Neural progenitor cell (in vitro differentiated cells): ENCODE measurements around the gene ROR2. TPM values are rescaled to one million over a fixed set of nuclear protein-coding genes. Genes with fewer than 3 reads are reported as not detected.

Source experiments
- DNase-seq: peaks from one replicate; pipeline ENCODE4 v3.0.0-alpha.2; 2016; ENCODE audit warnings: low spot score
- H2AFZ ChIP-seq: fragments of 200-600 bp; sonication (generic); replicated peaks from 2 replicates; pipeline ENCODE4 v1.6.1; 2016; ENCODE audit warnings: antibody characterized with exemption
- H3F3A ChIP-seq: fragments of 200-600 bp; sonication (generic); 2 replicates; pipeline ENCODE4 v1.6.1; 2016; ENCODE audit warnings: antibody characterized with exemption, low read depth
- H3K27ac ChIP-seq: fragments of 200-600 bp; sonication (generic); 2 replicates; pipeline ENCODE4 v1.5.1; 2016; ENCODE audit warnings: mild to moderate bottlenecking
- H3K27me3 ChIP-seq: fragments of 200-600 bp; sonication (generic); 2 replicates; pipeline ENCODE4 v1.6.1; 2016; ENCODE audit warnings: mild to moderate bottlenecking, moderate library complexity
- H3K36me3 ChIP-seq: fragments of 200-600 bp; sonication (generic); 2 replicates; pipeline ENCODE4 v1.5.1; 2016
- H3K4me1 ChIP-seq: fragments of 200-600 bp; sonication (generic); 2 replicates; pipeline ENCODE4 v1.6.1; 2016; ENCODE audit warnings: mixed run types
- H3K4me2 ChIP-seq: fragments of 200-600 bp; sonication (generic); 2 replicates; pipeline ENCODE4 v1.6.1; 2016
- H3K4me3 ChIP-seq: fragments of 200-600 bp; sonication (generic); 2 replicates; pipeline ENCODE4 v1.5.1; 2016
- H3K79me2 ChIP-seq: fragments of 200-600 bp; sonication (generic); 2 replicates; pipeline ENCODE4 v1.6.1; 2016; ENCODE audit warnings: low read depth
- H3K9ac ChIP-seq: fragments of 200-600 bp; sonication (generic); 2 replicates; pipeline ENCODE4 v1.6.1; 2016
- H3K9me3 ChIP-seq: fragments of 200-600 bp; sonication (generic); 2 replicates; pipeline ENCODE4 v1.5.1; 2016; ENCODE audit warnings: low read depth
- H4K20me1 ChIP-seq: fragments of 200-600 bp; sonication (generic); 2 replicates; pipeline ENCODE4 v1.6.1; 2016; ENCODE audit warnings: low read depth
- H3K27ac Mint-ChIP-seq: 3 replicates; pipeline ENCODE4 v1.8.0; 2021; ENCODE audit warnings: mixed read lengths
- H3K27me3 Mint-ChIP-seq: 2 replicates; pipeline ENCODE4 v1.8.0; 2022; ENCODE audit warnings: low read depth, mild to moderate bottlenecking, inconsistent platforms, moderate library complexity, mixed read lengths; ENCODE audit not compliant: insufficient read depth
- H3K36me3 Mint-ChIP-seq: 3 replicates; pipeline ENCODE4 v1.8.0; 2021; ENCODE audit warnings: mixed read lengths
- H3K4me1 Mint-ChIP-seq: 3 replicates; pipeline ENCODE4 v1.8.0; 2021; ENCODE audit warnings: mixed read lengths
- H3K4me3 Mint-ChIP-seq: 3 replicates; pipeline ENCODE4 v1.8.0; 2021; ENCODE audit warnings: mild to moderate bottlenecking, moderate library complexity, mixed read lengths
- H3K9me3 Mint-ChIP-seq: 3 replicates; pipeline ENCODE4 v1.8.0; 2020; ENCODE audit warnings: mixed read lengths
- EZH2 ChIP-seq: fragments of 200-600 bp; sonication (generic); IDR thresholded peaks from 2 replicates; pipeline ENCODE4 v1.6.1; 2017; ENCODE audit warnings: antibody characterized with exemption, mild to moderate bottlenecking, moderate library complexity
- EZH2phosphoT487 ChIP-seq: fragments of 200-600 bp; sonication (generic); IDR thresholded peaks from 2 replicates; pipeline ENCODE4 v1.6.1; 2017; ENCODE audit warnings: antibody characterized with exemption
- total RNA-seq: library from RNA; depleted of rRNA; stranded (reverse); fragments of >200 nt; gene quantifications from 2 replicates; pipeline ENCODE4 v1.2.3, GENCODE V29; 2015; ENCODE audit warnings: low replicate concordance
- TF ChIP-seq, protein P1 (sequence below): fragments of 200-600 bp; sonication (generic); IDR thresholded peaks from 2 replicates; pipeline ENCODE4 v1.5.1; 2017; ENCODE audit warnings: antibody characterized with exemption, mild to moderate bottlenecking

ROR2 gene
- total RNA-seq, 1 donor from 2014 or later: 20.1 TPM

GRCh38 chr9:91825422-91825821 lies 124.6 kb downstream of the ROR2 start:
- Histone ChIP-seq H3K79me2 (peaks cover 41% of the 10 kb centered on the region), H3K9ac (no peak overlapping the region), H4K20me1 (peaks cover 3% of the 10 kb centered on the region), H3K4me1 (no peaks in the 10 kb centered on the region), H2AFZ (no peak overlapping the region), H3F3A (no peaks in the 10 kb centered on the region), H3K4me2 (no peak overlapping the region), H3K27ac (no peak overlapping the region), H3K4me3 (no peak overlapping the region), H3K36me3 (no peaks in the 10 kb centered on the region), H3K9me3 (no peaks in the 10 kb centered on the region), H3K27me3 (no peaks in the 10 kb centered on the region)
- Mint-ChIP-seq H3K4me1 (peaks cover 9% of the 10 kb centered on the region), H3K27ac (no peak overlapping the region), H3K27me3 (peaks cover 7% of the 10 kb centered on the region), H3K4me3 (no peak overlapping the region), H3K9me3 (peaks cover 17% of the 10 kb centered on the region), H3K36me3 (peaks cover 14% of the 10 kb centered on the region)
- TF ChIP-seq EZH2: no peak
- TF ChIP-seq EZH2phosphoT487: no peak
- TF ChIP-seq, protein P1, sequence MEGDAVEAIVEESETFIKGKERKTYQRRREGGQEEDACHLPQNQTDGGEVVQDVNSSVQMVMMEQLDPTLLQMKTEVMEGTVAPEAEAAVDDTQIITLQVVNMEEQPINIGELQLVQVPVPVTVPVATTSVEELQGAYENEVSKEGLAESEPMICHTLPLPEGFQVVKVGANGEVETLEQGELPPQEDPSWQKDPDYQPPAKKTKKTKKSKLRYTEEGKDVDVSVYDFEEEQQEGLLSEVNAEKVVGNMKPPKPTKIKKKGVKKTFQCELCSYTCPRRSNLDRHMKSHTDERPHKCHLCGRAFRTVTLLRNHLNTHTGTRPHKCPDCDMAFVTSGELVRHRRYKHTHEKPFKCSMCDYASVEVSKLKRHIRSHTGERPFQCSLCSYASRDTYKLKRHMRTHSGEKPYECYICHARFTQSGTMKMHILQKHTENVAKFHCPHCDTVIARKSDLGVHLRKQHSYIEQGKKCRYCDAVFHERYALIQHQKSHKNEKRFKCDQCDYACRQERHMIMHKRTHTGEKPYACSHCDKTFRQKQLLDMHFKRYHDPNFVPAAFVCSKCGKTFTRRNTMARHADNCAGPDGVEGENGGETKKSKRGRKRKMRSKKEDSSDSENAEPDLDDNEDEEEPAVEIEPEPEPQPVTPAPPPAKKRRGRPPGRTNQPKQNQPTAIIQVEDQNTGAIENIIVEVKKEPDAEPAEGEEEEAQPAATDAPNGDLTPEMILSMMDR: no peak
- no peak for DNase-seq

- Histone ChIP-seq H3K9ac (no peak overlapping the region), H3K9me3 (no peaks in the 10 kb centered on the region), H3K4me1 (no peaks in the 10 kb centered on the region), H3K79me2 (peaks cover 34% of the 10 kb centered on the region), H3F3A (no peaks in the 10 kb centered on the region), H2AFZ (no peak overlapping the region), H3K36me3 (no peaks in the 10 kb centered on the region), H4K20me1 (peaks cover 3% of the 10 kb centered on the region), H3K4me2 (no peak overlapping the region), H3K27me3 (no peaks in the 10 kb centered on the region), H3K27ac (no peak overlapping the region), H3K4me3 (no peak overlapping the region)
- peaks cover 17% of the 10 kb centered on the region for H3K9me3 Mint-ChIP-seq
- H3K27ac Mint-ChIP-seq: no peak overlapping the region
- H3K4me3 Mint-ChIP-seq: no peak overlapping the region
- H3K27me3 Mint-ChIP-seq: peaks cover 4% of the 10 kb centered on the region
- H3K36me3 Mint-ChIP-seq: peaks cover 14% of the 10 kb centered on the region
- peaks cover 9% of the 10 kb centered on the region for H3K4me1 Mint-ChIP-seq
- no peak for DNase-seq
- TF ChIP-seq, protein P1: no peak
- no peak for TF ChIP-seq EZH2
- no peak for TF ChIP-seq EZH2phosphoT487
Observed at GRCh38 chr9:91824601-91825305, 125.3 kb downstream of the ROR2 start.

GRCh38 chr9:91824151-91824550 lies 125.9 kb downstream of the ROR2 start:
- Mint-ChIP-seq H3K36me3 (peaks cover 14% of the 10 kb centered on the region), H3K9me3 (peaks cover 17% of the 10 kb centered on the region), H3K27me3 (peaks cover 4% of the 10 kb centered on the region), H3K4me3 (no peak overlapping the region), H3K4me1 (peaks cover 9% of the 10 kb centered on the region), H3K27ac (peak overlapping the region; percentile 39)
- TF ChIP-seq EZH2phosphoT487: no peak
- TF ChIP-seq, protein P1: no peak
- TF ChIP-seq EZH2: no peak
- no peak overlapping the region for H2AFZ ChIP-seq
- no peaks in the 10 kb centered on the region for H3K4me1 ChIP-seq
- no peak overlapping the region for H3K4me2 ChIP-seq
- H4K20me1 ChIP-seq: peaks cover 3% of the 10 kb centered on the region
- no peaks in the 10 kb centered on the region for H3K9me3 ChIP-seq
- H3K9ac ChIP-seq: no peak overlapping the region
- no peaks in the 10 kb centered on the region for H3K36me3 ChIP-seq
- no peak overlapping the region for H3K4me3 ChIP-seq
- no peak overlapping the region for H3K27ac ChIP-seq
- no peak for DNase-seq
- H3K27me3 ChIP-seq: no peaks in the 10 kb centered on the region
- H3K79me2 ChIP-seq: peaks cover 33% of the 10 kb centered on the region
- H3F3A ChIP-seq: no peaks in the 10 kb centered on the region
